HG02970 (cell line): ENCODE results near the gene SS18L1.

Experiments
- ATAC-seq: cut with Tn5 transposase; IDR thresholded peaks from one replicate; pipeline ENCODE4 v1.9.1; 2021; ENCODE audit warnings: mild to moderate bottlenecking, moderate library complexity, moderate number of reproducible peaks; ENCODE audit not compliant: unreplicated experiment, low FRiP score

SS18L1 gene

GRCh38 chr20:62220666-62221568 lies 77.3 kb downstream of the SS18L1 start:
- no peak for ATAC-seq

- no peak for ATAC-seq
These were observed 78.8 kb downstream of the SS18L1 start for GRCh38 chr20:62222266-62222850.

GRCh38 chr20:62222972-62223371 lies 79.4 kb downstream of the SS18L1 start:
- ATAC-seq: no peak

GRCh38 chr20:62223571-62223970 lies 80.0 kb downstream of the SS18L1 start:
- no peak for ATAC-seq

- ATAC-seq: no peak
These were observed 80.7 kb downstream of the SS18L1 start for GRCh38 chr20:62224113-62224855.

- no peak for ATAC-seq
These were observed 81.5 kb downstream of the SS18L1 start for GRCh38 chr20:62225026-62225425.

- ATAC-seq: no peak
These were observed 82.5 kb downstream of the SS18L1 start for GRCh38 chr20:62225820-62226635.

GRCh38 chr20:62226707-62227590 lies 83.4 kb downstream of the SS18L1 start:
- ATAC-seq: no peak

- ATAC-seq: no peak
These were observed 84.0 kb downstream of the SS18L1 start for GRCh38 chr20:62227591-62227976.

GRCh38 chr20:62227977-62228958 lies 84.7 kb downstream of the SS18L1 start:
- ATAC-seq: no peak

GRCh38 chr20:62228982-62229545 lies 85.5 kb downstream of the SS18L1 start:
- no peak for ATAC-seq

- no peak for ATAC-seq
These were observed 86.1 kb downstream of the SS18L1 start for GRCh38 chr20:62229667-62230066.

GRCh38 chr20:62230276-62230675 lies 86.7 kb downstream of the SS18L1 start:
- no peak for ATAC-seq

GRCh38 chr20:62230696-62231095 lies 87.1 kb downstream of the SS18L1 start:
- ATAC-seq: no peak

- no peak for ATAC-seq
These were observed 87.7 kb downstream of the SS18L1 start for GRCh38 chr20:62231292-62231691.
